HepG2 (cell line): ENCODE results near the gene PTAR1. TPM values are rescaled to one million over a fixed set of nuclear protein-coding genes. Genes with fewer than 3 reads are reported as not detected.

ENCODE experiments used
- ADNP ChIP-seq: sonication (generic); formaldehyde crosslinking; IDR thresholded peaks from 2 replicates; pipeline ENCODE4 v1.4.0; 2020; ENCODE audit warnings: missing genetic modification reagents
- ARNT ChIP-seq: fragments of 450-650 bp; IDR thresholded peaks from 2 replicates; pipeline ENCODE4 v1.6.1; 2017
- ETV6 ChIP-seq: sonication (generic); formaldehyde crosslinking; conservative IDR thresholded peaks from 2 replicates; pipeline ENCODE4 v1.4.0; 2020; ENCODE audit warnings: missing genetic modification reagents
- KLF6 ChIP-seq: IDR thresholded peaks from 2 replicates; pipeline ENCODE4 v1.8.0; 2016; ENCODE audit warnings: missing biosample characterization, missing genetic modification reagents
- MIER3 ChIP-seq: IDR thresholded peaks from 2 replicates; pipeline ENCODE4 v1.6.1; 2016; ENCODE audit warnings: missing compliant biosample characterization, borderline replicate concordance
- RBAK ChIP-seq: sonication (generic); formaldehyde crosslinking; IDR thresholded peaks from 2 replicates; pipeline ENCODE4 v1.5.1; 2020; ENCODE audit warnings: mild to moderate bottlenecking, missing genetic modification reagents
- RFX3 ChIP-seq: IDR thresholded peaks from 2 replicates; pipeline ENCODE4 v1.6.1; 2016; ENCODE audit warnings: missing biosample characterization, missing genetic modification reagents
- SPEN ChIP-seq: sonication (generic); formaldehyde crosslinking; IDR thresholded peaks from 2 replicates; pipeline ENCODE4 v1.5.1; 2020; ENCODE audit warnings: low read depth, mild to moderate bottlenecking, missing genetic modification reagents
- ZNF207 ChIP-seq: fragments of 450-650 bp; IDR thresholded peaks from 2 replicates; pipeline ENCODE4 v1.6.1; 2016; ENCODE audit warnings: antibody characterized with exemption, borderline replicate concordance
- ZNF331 ChIP-seq: sonication (generic); formaldehyde crosslinking; IDR thresholded peaks from 2 replicates; pipeline ENCODE4 v1.4.0; 2020; ENCODE audit warnings: missing genetic modification reagents
- ZNF382 ChIP-seq: sonication (generic); formaldehyde crosslinking; IDR thresholded peaks from 2 replicates; pipeline ENCODE4 v1.5.0; 2020; ENCODE audit warnings: missing genetic modification reagents, mild to moderate bottlenecking, borderline replicate concordance
- ZNF549 ChIP-seq: sonication (generic); formaldehyde crosslinking; IDR thresholded peaks from 2 replicates; pipeline ENCODE4 v1.5.0; 2020; ENCODE audit warnings: missing genetic modification reagents
- ZNF562 ChIP-seq: sonication (generic); formaldehyde crosslinking; IDR thresholded peaks from 2 replicates; pipeline ENCODE4 v1.8.0; 2022; ENCODE audit warnings: missing genetic modification reagents, borderline replicate concordance
- ZNF605 ChIP-seq: sonication (generic); formaldehyde crosslinking; IDR thresholded peaks from 2 replicates; pipeline ENCODE4 v1.8.0; 2022; ENCODE audit warnings: mild to moderate bottlenecking, missing genetic modification reagents
- ZNF615 ChIP-seq: sonication (generic); formaldehyde crosslinking; IDR thresholded peaks from 2 replicates; pipeline ENCODE4 v1.5.0; 2020; ENCODE audit warnings: mild to moderate bottlenecking, missing genetic modification reagents, borderline replicate concordance
- ZNF687 ChIP-seq: sonication (generic); formaldehyde crosslinking; IDR thresholded peaks from 2 replicates; pipeline ENCODE4 v1.5.1; 2020; ENCODE audit warnings: mild to moderate bottlenecking, missing genetic modification reagents, moderate library complexity
- polyA plus RNA-seq, 8 experiments: library from polyadenylated mRNA; depleted of rRNA in 3 of 8; stranded (reverse) in 7 of 8; unstranded in 1 of 8; fragments of >200 nt; fragmentation: Illumina TruSeq in 4 of 8; extraction: Trizol in 4 of 8; gene quantifications; 2 replicates each; pipeline versions ENCODE4 v1.2.1 to v1.2.3, GENCODE V29; 2011 to 2016; ENCODE audit warnings: low read depth in 4 of 8, missing spikeins in 1 of 8, mixed read lengths in 1 of 8; ENCODE audit not compliant: insufficient read depth in 1 of 8
- total RNA-seq, 5 experiments: library from RNA; depleted of rRNA; stranded (reverse); fragments of >200 nt; fragmentation: Illumina TruSeq; extraction: Trizol; gene quantifications; 2 replicates each; pipeline ENCODE4 v1.2.3, GENCODE V29; 2016; ENCODE audit warnings: low read depth in 1 of 5
- TF ChIP-seq, protein P1 (sequence below): sonication (generic); formaldehyde crosslinking; IDR thresholded peaks from 2 replicates; pipeline ENCODE4 v1.9.0; 2021; ENCODE audit warnings: mild to moderate bottlenecking, missing genetic modification reagents
- TF ChIP-seq, protein P2 (sequence below): IDR thresholded peaks from 2 replicates; pipeline ENCODE4 v1.6.1; 2016; ENCODE audit warnings: low read depth, control low read depth

PTAR1 gene
- total and polyA plus RNA-seq, 2 of the 13 experiments (the other 11 are each of a cell fraction or from before 2014, with no cell fraction given) = 26.5 to 42.1 TPM

DNA sequence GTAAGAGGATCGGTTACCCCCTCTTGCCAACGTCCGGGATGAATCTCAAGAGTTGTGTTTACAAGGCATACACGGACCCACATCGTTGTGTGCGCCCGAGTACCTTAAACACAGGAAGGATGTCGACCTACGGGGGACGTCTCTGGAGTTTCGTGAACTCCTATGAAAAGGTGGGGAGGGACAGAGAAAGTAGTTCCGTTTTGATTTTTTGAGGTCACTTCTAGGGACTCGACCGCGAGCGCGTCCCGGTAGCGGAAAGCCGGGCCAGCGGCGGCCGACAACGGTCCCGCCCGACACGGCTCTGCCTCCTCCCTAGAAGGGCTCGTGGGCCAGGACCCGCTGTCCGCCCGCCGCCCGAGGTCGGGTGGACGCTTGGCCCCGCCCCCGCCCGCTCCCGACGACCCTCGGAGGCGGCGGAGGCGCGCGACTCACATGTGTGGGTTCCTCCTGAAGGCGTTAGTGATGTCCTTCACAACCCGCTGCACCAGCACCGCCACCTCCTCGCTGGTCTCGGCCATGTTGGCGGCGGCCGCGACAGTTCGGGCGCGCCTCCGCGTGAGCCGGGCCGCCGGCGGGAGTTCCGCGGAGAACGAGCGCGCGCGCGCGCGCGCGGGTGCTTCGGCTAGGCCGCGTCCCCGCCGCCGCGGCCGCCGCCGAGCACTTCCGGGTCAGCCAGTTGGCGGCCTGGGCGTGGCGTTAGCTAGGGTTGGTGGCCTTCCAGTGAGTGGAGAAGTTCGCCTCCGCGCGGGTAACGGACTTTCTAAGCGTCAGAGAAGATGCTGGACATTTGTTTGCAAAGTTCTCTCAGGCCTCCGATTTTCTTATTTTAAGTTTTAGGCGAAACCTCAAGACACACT lies at the start of gene PTAR1 (continued):
- no peak for TF ChIP-seq ZNF549 (CRISPR knock-in tag)
- TF ChIP-seq ZNF615 (CRISPR knock-in tag) = no peak
- no peak for TF ChIP-seq ZNF562
- TF ChIP-seq ADNP (CRISPR knock-in tag) = no peak
- no peak for TF ChIP-seq RBAK (CRISPR knock-in tag)
- no peak for TF ChIP-seq MIER3
- TF ChIP-seq, protein P1, sequence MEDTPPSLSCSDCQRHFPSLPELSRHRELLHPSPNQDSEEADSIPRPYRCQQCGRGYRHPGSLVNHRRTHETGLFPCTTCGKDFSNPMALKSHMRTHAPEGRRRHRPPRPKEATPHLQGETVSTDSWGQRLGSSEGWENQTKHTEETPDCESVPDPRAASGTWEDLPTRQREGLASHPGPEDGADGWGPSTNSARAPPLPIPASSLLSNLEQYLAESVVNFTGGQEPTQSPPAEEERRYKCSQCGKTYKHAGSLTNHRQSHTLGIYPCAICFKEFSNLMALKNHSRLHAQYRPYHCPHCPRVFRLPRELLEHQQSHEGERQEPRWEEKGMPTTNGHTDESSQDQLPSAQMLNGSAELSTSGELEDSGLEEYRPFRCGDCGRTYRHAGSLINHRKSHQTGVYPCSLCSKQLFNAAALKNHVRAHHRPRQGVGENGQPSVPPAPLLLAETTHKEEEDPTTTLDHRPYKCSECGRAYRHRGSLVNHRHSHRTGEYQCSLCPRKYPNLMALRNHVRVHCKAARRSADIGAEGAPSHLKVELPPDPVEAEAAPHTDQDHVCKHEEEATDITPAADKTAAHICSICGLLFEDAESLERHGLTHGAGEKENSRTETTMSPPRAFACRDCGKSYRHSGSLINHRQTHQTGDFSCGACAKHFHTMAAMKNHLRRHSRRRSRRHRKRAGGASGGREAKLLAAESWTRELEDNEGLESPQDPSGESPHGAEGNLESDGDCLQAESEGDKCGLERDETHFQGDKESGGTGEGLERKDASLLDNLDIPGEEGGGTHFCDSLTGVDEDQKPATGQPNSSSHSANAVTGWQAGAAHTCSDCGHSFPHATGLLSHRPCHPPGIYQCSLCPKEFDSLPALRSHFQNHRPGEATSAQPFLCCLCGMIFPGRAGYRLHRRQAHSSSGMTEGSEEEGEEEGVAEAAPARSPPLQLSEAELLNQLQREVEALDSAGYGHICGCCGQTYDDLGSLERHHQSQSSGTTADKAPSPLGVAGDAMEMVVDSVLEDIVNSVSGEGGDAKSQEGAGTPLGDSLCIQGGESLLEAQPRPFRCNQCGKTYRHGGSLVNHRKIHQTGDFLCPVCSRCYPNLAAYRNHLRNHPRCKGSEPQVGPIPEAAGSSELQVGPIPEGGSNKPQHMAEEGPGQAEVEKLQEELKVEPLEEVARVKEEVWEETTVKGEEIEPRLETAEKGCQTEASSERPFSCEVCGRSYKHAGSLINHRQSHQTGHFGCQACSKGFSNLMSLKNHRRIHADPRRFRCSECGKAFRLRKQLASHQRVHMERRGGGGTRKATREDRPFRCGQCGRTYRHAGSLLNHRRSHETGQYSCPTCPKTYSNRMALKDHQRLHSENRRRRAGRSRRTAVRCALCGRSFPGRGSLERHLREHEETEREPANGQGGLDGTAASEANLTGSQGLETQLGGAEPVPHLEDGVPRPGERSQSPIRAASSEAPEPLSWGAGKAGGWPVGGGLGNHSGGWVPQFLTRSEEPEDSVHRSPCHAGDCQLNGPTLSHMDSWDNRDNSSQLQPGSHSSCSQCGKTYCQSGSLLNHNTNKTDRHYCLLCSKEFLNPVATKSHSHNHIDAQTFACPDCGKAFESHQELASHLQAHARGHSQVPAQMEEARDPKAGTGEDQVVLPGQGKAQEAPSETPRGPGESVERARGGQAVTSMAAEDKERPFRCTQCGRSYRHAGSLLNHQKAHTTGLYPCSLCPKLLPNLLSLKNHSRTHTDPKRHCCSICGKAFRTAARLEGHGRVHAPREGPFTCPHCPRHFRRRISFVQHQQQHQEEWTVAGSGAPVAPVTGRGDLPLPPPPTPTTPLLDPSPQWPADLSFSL (CRISPR knock-in tag) = peak; percentile 88
- no peak for TF ChIP-seq RFX3 (CRISPR knock-in tag)
- TF ChIP-seq ZNF382 (CRISPR knock-in tag) = no peak
- no peak for TF ChIP-seq ZNF207
- TF ChIP-seq ARNT = no peak
- TF ChIP-seq, protein P2, sequence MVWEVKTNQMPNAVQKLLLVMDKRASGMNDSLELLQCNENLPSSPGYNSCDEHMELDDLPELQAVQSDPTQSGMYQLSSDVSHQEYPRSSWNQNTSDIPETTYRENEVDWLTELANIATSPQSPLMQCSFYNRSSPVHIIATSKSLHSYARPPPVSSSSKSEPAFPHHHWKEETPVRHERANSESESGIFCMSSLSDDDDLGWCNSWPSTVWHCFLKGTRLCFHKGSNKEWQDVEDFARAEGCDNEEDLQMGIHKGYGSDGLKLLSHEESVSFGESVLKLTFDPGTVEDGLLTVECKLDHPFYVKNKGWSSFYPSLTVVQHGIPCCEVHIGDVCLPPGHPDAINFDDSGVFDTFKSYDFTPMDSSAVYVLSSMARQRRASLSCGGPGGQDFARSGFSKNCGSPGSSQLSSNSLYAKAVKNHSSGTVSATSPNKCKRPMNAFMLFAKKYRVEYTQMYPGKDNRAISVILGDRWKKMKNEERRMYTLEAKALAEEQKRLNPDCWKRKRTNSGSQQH (CRISPR knock-in tag) = no peak; the same call in 1 of the 2 replicates
- no peak; the same call in 1 of the 2 replicates for TF ChIP-seq SPEN (CRISPR knock-in tag)
- TF ChIP-seq ZNF331 (CRISPR knock-in tag) = no peak
- TF ChIP-seq KLF6 = 0 out of 2 replicates have a peak, but pooled peaks have one; percentile 79
- peak; percentile 83 for TF ChIP-seq ZNF687
- no peak; the same call in 1 of the 2 replicates for TF ChIP-seq ETV6
- TF ChIP-seq ZNF605 (CRISPR knock-in tag) = no peak
